SH-SY5Y (cell line): Measurements from ENCODE around the gene DLD.

Experiments
- GATA2 ChIP-seq: IDR thresholded peaks from 2 replicates; pipeline ENCODE4 v1.6.1; 2011; ENCODE audit warnings: mild to moderate bottlenecking, low read depth, low read length
- GATA3 ChIP-seq: IDR thresholded peaks from 2 replicates; pipeline ENCODE4 v1.6.1; 2011; ENCODE audit warnings: low read depth, mild to moderate bottlenecking, low read length, moderate library complexity

DNA sequence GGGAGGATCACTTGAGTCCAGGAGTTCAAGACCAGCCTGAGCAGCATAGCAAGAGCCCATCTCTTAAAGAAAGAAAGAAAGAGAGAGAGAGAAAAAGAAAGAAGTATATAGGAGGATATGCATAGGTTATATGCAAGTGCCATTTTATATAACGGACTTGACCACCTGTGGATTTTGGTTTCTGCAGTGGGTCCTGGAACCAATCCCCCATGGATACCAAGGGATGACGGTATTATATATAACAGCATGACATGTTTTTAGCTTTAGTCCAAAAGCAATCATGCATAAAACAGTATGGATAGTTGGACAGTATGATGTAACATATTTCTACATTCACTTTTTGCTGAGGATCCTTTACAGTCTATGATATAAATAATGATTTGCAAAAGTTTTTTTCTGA lies 45.3 kb downstream of the DLD start:
- TF ChIP-seq GATA3 (no peak), GATA2 (no peak)
